ENCODE data around the gene DNAAF3.
"Not testable (repeated sequence)": the region's sequence is repeated elsewhere in the genome, so short reads cannot be mapped to it uniquely, and the experiment has no call there.

The DNAAF3 gene

DNA sequence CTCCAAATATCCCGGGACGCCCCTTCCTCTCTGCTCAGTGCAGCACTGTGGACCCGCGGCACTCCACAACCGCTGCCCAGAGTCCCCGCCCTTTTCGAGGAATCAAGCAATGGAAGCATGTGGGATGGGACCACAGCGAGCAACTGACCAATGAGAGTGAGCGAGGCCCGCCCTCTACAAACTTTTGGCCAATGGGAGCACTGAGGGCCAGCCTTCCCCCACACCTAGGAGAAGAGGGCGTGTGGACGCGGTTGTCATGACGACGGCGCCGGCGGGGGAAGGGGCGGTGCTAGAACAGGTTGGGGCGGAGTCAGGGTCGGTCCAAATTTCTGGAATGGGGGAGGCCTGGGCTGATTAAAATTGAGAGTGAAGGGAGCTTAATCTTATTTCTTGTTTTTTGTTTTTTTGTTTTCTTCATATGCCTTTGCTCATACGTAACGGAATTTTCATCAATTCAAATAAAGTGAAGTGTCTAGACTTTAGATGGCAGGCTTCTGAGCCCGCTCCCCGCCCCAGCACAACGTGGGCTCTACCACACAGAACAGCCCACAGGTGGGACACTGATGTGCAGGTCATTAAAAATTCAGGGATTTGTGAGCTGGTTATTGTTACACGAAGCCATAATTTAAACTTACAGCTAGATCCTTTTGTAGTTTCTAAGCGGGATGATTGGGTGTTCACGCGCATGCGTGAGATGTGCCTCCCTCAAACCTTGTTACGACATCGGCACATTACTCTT, at the start of gene DNAAF3:
DNAAF3 (minus strand) TSS at position 84 of the 739 bp plus-strand sequence. CDS start 200 bp downstream, outside the sequence.
- DNase-seq = peak; percentile 89

DNA sequence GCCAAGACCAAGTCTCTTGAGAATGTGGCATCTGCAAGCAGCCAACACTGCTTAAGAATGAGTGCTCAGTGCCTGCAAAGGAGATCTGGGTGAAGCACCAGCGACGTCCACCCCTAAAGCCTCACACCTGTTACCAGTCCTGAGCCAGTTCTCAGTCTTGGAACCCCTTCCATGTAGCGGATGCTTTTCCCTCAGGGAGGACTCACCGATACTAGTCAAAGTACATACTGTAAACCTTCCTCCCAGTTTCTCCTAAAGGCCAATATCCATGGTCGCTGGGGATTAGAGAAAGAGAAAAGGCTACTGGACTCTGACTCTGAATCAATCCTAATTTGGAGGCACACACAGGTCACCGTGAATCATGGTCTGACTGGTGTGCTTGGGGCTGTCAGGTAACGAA, 47.1 kb upstream of the DNAAF3 start:
- DNase-seq = no peak

DNA sequence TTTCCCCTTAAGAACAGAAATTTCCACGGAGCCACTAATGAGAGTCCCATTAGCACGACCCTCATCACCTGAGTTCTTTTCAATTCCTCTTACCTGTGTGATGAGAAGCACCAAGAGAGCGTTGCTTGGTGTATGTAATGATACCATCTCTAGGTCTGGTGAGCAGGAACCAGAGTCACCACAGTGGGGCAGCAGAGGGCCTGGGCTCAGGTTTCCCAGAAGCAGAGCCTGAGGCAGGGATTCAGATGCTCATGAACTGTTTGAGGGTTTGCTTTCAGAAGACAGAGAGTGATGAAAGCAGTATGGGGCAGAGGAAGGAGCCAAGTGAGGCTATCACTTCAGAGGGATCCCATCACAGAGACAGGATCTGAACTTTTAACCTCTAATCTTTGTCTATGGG, 46.0 kb upstream of the DNAAF3 start:
- DNase-seq = peak; percentile 74

DNA sequence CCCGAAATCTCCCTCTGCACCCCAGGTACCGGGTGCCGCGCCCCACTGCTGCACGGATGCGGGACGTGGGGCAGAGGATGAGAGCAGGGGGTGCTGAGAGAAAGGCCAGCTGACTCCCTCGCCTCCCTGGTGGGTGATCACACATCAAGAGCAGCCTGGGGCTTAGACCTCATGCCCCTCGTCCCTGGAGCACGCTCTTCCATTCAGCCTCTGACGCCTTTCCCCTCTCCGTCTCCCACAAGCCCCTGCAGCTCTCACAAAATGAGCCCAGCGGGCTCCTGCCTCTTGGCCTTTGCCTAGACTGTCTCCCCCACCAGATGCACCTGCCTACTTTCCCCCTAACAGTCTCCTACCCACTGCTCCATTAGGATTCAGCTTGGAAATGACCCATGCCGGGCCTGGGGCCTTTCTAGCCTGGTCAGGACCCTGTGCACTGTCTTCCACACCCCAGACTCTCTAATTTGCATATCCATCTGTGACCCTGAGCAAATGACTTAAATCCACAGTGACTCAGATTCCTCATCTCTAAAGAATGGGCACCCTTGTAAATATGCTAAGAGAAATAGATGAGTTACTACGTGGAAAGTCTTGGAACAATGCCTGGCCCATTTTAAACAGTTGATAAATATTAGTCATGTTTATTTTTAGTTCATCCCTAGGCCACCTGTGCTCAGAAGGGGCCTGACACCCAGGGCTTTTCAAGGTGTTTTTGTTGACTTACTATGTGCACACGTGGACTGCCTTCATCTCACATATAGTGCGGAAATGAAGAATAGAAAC, 43.5 kb upstream of the DNAAF3 start:
- DNase-seq = no peak

DNA sequence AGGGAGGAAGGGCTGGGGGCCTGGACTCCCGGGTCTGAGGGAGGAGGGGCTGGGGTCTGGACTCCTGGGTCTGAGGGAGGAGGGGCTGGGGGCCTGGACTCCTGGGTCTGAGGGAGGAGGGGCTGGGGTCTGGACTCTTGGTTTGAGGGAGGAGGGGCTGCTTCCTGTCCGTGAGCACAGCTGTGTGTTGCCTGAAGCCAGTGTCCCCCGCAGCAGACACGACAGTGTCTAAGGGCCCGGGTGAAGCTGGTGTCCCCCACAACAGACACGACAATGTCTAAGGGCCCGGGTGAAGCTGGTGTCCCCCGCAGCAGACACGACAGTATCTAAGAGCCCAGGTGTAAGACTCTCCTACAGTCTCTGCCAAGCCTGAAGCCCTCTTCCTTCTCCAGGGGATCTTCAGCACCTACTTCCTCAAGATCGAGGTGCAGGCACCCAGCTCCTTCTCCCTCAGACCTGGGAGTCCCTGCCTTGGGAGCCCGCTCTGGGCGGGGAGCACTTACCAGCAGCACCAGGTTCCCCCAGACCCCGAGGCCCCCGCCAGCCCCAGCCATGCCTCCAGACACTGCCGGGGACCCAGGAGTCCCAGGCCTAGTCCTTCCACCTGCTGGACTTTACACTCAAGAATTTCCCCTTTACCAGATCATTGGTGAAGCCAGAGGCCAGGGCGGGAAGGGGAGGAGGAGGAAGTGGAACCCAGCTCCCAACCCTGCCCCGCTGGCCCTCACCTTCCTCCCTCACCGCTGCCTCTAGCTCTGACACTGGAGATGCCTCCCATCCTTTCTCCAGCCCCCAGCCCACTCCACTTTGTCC, 42.7 kb upstream of the DNAAF3 start, which contains the start of gene PTPRH:
PTPRH (minus strand) TSS at position 622 of the 813 bp plus-strand sequence; CDS start at position 554, 68 bp downstream.
- no peak for DNase-seq

DNA sequence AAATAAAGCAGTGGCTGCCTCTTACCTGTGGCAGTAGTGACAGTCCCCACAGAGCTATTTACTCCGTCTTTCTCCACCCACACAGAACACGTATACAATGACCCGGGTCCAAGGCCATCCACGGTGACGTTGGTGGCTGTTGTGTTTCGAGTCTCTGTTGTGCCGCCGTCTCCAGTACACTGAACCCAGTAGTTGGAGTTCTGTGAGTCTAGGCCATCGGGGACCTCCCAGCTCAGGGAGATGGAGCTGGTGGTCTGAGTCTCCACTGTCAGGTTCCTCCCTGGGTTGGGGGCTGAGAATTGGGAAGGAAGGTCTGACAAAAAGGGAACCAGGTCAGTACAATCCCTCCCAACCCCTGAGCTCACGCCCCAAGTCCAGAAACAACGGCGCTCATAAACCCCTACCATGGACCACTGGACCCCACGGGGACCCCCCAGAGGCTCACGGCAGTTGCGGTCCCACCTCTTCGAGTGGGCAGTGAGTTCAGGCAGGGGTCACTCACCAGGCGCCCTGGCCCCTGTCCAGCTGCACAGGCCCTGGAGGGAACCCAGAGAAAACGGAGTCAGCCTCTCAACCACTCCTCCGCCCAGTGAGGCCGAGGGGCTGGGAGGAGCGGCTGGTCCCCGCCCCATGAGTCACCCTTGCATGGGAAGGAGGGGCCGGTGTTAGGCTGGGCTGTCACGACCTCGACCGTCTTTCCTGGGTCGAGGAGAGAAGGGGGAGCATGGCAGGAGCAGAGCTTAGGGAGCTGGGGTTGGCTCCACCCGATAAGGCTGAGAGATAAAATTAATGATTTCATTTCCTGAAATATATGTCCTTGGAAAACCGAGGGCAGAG, 40.5 kb upstream of the DNAAF3 start:
- peak; percentile 75 for DNase-seq

DNA sequence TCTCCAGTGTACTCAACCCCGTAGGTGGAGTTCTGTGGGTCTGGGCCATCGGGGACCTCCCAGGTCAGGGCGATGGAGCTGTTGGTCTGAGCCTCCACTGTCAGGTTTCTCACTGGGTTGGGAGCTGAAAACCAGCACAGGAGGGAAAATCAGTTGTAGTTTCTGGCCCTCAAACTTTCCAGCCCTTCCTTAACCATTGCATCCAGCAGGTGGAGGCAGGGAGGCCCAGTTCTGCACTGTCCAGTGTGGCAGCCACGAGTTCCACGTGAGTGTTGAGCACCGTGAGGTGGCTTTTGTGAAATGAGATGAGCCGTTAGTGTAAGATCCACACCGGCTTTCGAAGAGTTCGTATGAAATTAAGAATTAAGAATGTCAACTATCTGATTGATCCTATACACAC, 35.8 kb upstream of the DNAAF3 start:
- DNase-seq = not testable (repeated sequence)

DNA sequence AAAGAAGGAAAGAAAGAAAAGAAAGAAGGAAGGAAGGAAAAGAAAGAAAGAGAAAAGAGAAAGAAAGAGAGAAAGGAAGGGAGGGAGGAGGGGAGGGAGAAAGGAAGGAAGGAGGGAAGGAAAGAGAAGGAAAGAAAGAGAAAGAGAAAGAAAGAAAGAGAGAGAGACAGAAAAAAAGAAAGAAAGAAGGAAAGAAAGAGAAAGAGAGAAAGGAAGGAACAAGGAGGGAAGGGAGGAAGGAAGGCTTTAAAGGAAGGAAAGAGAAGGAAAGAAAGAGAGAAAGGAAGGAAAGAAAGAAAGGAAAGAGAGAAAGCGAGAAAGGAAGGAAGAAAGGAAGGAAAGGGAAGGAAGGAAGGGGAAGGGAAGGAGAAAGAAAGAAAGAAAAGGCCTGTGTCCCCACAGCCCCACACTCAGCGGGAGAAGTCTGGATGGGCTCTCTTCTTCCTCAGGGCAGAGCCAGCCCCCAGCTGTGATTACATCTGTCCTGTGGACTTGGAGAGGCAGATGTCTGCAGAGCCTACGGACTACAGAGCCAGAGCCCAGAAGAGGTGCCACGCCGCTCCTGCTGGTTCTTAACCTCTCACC, 33.3 kb upstream of the DNAAF3 start:
- DNase-seq = no peak

DNA sequence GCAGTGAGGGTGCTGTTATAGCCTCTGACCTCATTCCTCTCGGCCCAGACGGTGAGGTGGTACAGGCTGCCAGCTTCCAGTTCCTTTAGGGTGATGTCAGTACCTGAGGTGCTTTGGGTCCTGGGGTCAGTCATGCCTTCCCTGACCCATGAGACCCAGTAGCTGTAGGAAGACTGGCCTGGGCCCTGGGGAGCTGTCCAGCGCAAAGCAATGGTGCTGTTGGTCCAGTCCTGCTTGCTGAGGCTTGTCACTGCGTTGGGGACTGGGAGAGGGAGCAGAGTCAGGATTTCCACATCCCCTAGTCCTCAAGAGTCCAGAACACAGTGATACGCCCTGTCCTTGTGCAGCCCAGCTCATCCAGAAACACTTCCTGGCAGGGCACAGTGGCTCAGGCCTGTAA, 32.2 kb upstream of the DNAAF3 start:
- DNase-seq = no peak

DNA sequence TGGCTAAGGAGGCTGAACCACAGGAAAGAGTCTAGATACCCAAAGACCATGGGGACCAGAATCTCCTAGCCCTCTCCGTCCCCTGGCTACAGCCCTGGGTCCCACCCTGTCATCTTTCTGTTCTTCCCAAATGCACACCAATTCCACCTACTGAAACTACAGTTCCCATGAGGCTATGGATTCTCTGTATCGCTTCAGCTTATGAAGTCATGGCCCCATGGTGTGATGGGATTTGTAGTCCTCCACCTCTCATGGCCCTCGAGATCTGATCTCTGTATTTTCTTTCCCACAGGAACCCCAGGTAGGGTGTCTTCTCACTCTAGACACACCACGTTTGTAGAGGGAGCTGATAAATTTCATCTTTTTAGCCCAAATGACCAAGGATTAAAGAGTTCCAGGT, 31.1 kb upstream of the DNAAF3 start:
- no peak for DNase-seq

DNA sequence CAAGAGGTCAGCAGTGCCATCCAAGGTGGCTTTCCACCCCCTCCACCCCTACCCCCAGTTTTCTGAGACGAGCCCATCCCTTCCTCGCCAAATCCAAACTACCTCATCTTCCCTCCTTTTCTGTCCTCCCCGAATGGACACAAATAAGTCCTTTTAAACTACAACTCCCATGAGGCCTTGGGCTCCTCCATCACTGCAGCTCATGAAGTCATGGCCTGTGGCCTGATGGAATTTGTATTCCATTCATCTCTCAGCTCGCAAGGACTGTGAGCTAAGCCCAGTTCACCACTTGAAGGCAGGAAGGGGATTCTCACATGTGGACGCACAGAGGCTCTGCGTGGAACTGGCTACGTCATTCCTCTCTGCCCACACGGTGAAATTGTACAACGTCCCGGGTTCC, 30.4 kb upstream of the DNAAF3 start:
- DNase-seq = no peak

DNA sequence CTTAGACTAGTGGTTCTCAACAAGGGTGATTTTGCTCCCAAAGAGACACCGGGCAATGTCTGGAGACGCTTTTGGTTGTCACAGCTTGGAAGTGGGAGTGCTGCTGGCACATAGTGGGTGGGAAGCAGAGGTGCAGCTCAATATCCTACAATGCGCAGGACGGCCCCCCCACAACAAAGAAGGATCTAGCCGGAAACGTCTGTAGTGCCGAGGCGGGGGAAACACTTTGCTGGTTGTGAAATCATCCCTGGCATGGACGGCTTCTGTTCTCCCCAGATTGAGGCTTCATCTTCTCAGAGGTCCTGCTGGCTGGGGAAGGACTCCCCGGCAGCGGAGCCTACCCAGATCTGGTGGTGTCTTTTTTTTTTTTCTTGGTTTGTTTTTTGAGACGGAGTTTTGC, 27.1 kb upstream of the DNAAF3 start:
- DNase-seq = no peak

DNA sequence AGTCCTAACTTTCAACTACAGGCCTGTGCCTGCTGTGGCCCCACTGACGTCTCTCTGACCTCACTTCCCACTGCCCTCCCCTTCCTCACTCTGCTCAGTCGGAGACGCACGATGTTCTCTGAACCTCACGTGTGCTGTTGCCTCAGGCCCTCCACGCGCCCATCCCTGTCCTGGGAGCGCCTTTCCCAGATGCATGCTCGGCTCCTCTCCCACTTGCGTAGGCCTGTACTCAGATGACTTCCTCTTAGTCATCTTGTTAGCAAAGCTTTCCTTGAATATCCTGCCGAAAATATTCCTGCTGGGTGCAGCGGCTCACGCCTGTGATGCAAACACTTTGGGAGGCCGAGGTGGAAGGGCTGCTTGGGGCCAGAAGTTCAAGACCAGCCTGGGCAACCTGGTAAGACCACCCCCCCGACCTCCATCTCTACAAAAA, 23.0 kb upstream of the DNAAF3 start:
- no peak for DNase-seq

DNA sequence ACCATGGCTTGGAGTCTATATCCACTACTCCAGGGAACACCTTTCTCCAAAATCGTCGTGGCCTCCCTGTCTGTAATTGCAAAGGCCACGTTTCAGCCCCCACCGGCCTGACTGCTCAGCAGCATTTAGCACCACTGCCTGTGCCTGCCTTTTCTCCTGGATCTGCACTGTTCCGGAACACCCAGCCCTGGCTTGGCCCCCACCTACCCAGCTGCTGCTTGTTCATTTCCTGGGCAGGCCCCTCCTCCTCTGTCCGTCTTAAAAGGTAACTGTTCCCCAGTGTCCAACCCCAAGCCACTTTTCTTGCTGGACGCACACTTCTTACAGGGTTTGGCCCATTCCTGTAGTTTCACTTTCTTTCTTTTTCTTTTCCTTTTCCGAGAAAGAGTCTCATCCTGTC, 22.2 kb upstream of the DNAAF3 start:
- no peak for DNase-seq

DNA sequence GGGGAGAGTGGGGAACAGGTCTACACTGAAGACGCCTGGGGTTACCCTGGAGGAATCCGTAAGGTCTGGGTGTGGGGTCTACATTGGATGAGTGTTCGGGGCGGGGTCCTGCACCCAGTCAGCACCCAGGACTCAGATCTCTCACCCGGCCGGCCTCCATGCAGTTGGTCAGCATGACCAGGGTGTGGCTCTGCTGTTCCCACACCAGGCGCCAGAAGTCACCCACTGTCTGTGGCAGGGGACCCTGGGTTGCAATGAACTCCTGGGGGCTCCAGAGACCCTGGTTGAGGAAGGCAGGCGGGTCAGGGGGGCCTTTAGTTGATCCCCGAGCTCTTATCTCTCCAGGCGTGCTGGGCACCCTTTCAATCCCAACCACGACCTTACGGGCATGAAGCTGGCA, 19.7 kb upstream of the DNAAF3 start:
- no peak for DNase-seq

DNA sequence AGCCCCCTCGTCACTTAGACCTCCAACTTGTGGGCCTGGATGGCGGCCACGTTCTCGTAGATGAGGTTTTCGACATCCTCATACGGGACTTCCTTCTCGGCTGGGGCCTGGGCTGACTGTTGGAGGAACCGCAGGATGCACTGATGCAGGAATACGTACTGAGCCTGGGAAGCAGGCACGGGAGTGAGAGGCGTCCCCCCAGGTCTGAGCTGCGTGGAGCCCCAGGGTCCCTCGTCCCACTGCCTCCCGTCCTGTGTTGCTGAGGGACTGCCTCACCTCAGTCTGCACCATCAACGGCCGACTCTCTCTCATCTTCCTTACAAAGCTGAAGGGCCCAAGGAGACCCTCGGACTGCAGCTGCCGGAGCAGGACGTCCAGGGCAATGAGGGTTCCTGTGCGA, 15.3 kb upstream of the DNAAF3 start:
- DNase-seq = no peak

DNA sequence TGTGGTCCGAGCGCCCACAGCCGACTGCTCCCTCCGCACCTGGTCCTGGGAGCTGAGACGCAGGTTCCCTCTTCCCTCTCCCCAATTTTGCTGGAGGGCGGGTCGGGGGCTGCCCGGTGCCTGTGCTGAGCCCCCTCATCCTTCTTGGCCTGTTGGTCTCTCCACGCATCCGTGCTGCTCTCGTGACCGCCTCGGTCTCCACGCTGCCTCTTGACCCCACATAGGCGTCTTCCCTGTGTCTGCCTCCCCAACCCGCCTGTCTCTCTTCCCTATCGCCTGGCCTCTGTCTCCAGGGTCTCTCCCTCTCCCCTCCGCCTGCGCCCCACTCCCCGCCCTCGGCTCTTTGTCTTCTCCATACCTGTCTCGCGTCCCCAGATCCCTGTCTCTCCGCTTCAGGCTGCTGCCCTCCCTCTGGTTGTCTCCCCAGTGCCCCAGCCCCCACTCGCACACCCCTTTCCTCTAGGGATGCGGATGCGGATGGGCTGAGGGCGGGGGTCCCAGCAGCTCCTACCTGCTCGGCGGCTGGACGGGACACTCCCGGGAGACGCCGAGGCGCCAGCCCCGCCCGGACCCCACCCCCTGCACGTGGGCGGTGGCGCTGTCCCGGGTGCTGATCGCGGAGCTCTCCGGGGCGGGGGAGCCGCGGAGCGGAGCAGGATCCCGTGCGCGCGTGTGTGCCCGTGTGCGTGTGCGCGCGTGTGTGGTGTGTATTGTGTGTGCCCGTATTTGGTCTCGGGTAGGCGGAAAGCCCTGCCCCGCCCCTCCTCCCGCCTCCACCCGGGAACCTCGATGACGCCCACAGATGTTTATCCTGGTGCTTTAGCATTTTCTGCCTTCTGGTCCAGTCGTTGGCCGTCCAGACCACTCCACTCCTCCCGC, 13.4 kb upstream of the DNAAF3 start, which contains the start of gene SYT5:
SYT5 (minus strand) TSS at position 684 of the 879 bp plus-strand sequence. CDS start 1,248 bp downstream, outside the sequence.
- peak; percentile 69 for DNase-seq

DNA sequence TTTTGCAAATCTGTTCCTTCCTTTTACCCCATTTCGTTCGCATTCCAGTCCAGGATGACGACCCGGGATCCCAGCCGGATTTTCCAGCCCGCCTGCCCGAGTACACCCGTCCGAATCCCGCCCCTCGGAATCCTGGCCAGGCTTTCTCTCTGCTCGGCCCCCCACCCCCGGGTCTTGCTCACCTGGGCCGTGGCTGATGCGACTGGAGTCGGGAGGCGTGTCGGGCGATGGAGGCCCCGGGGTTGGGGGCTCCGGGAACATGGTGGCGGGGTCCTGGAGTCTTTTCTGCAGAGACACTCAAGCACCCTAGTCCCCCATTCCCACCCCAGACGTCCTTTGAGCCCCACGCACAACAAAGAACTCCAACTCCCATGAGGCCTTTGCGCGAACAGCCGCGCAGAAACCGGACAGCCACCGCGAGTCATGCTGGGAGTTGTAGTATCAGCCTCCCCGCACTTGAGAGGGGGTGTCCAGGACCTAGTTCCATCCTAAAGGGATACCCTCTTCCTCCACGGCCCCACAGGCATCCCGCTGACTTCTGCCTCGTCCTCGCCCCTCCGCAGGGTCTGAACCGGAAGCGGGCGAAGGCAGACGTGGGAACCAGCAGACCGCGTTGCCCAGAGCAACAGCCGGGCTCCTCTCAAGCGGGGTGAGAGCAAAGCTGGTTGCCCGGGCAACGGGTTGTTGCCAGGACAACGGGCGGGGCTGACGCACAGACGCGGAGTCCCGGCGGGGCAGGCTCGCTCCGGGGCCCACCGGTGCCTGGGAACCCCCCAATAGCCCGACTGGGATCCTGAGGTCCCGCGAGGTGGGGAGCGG, 12.6 kb upstream of the DNAAF3 start:
- peak; percentile 91 for DNase-seq

DNA sequence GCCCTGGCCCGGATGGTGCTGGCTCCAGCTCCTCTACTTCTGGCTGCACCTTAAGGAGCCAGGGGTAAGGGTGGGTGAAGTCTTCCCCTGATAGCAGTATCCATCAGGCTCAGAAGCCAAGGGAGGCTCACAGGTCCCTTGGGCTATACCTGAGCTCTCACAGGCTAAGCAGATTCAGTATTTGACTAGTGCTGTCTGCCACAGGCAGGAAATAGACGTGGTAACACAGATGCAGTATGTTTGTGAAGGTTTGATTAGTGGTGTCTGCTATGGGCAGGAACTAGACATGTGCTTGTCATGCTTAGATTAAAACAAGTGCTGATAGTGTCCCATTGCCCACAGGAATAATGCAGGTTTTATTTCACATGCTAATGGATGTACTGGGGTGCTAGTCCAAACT, 9.7 kb upstream of the DNAAF3 start:
- DNase-seq = no peak

Measured in stimulated activated CD4-positive, alpha-beta T cell treated with anti-CD3 and anti-CD28 coated beads, Interleukin-15, amount 100 ng/mL, for 24 hours (primary cell).